Rectal smooth muscle tissue (tissue), 1 donor: ENCODE results near the gene GJC1.

ENCODE experiments used
- H3K27ac ChIP-seq: one replicate; pipeline ENCODE4 v1.7.0; 2013; ENCODE audit warnings: low read depth, low read length, inconsistent platforms
- H3K27me3 ChIP-seq: one replicate; pipeline ENCODE4 v1.7.0; 2013; ENCODE audit warnings: low read length; ENCODE audit not compliant: control insufficient read depth, insufficient read depth
- H3K36me3 ChIP-seq: one replicate; pipeline ENCODE4 v1.7.0; 2013; ENCODE audit warnings: low read length; ENCODE audit not compliant: control insufficient read depth, insufficient read depth
- H3K4me1 ChIP-seq: one replicate; pipeline ENCODE4 v1.7.0; 2013; ENCODE audit warnings: low read length; ENCODE audit not compliant: control insufficient read depth, insufficient read depth
- H3K4me3 ChIP-seq: one replicate; pipeline ENCODE4 v1.7.0; 2013; ENCODE audit warnings: low read length
- H3K9ac ChIP-seq: one replicate; pipeline ENCODE4 v1.7.0; 2013; ENCODE audit warnings: low read length

The GJC1 gene

DNA sequence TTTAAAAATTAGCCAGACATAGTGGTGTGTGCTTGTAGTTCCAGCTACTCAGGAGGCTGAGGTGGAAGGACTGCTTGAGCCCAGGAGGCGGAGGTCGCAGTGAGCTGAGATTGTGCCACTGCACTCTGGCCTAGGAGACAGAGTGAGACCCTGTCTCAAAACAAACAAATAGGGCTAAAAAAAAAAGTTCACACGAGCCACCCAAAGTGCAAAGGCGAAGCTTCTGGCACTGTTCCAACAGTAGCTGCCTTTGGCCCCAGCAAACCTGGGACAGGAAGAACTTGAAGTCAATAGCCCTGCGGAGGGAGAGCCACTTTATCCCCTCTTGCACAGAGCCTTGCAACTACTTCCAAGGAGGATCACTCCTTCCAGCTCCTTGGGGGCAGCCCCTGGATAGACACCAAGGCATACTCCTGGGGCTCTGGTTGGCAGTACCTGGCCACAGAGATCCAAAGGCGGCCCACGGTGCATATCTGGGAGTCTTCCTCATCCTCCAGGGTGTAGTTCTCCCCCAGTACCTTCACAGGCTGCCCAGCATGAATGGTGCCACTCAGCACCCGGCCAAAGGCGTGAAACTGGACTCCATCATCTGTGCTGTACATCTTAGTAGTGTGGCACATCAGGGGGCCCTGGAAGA lies 32.3 kb upstream of the GJC1 start:
- no peak overlapping the region for H3K27ac ChIP-seq
- peaks cover 38% of the 10 kb centered on the region for H3K36me3 ChIP-seq
- H3K4me3 ChIP-seq, result no peak overlapping the region
- H3K9ac ChIP-seq, result no peak overlapping the region
- peaks cover 17% of the 10 kb centered on the region for H3K4me1 ChIP-seq
- no peaks in the 10 kb centered on the region for H3K27me3 ChIP-seq

GRCh38 chr17:44859701-44860100 lies 29.6 kb upstream of the GJC1 start:
- Histone ChIP-seq H3K27me3 (no peaks in the 10 kb centered on the region), H3K4me3 (no peak overlapping the region), H3K9ac (no peak overlapping the region), H3K4me1 (peaks cover 8% of the 10 kb centered on the region), H3K27ac (no peak overlapping the region), H3K36me3 (peaks cover 46% of the 10 kb centered on the region)

- H3K36me3 ChIP-seq, result peaks cover 42% of the 10 kb centered on the region
- no peaks in the 10 kb centered on the region for H3K4me1 ChIP-seq
- H3K9ac ChIP-seq, result no peak overlapping the region
- H3K27ac ChIP-seq, result no peak overlapping the region
- H3K4me3 ChIP-seq, result no peak overlapping the region
- H3K27me3 ChIP-seq, result no peaks in the 10 kb centered on the region
Observed at GRCh38 chr17:44854192-44854591, 24.1 kb upstream of the GJC1 start.

GRCh38 chr17:44850612-44851011 lies 20.5 kb upstream of the GJC1 start:
- H3K36me3 ChIP-seq, result peaks cover 33% of the 10 kb centered on the region
- no peaks in the 10 kb centered on the region for H3K27me3 ChIP-seq
- H3K27ac ChIP-seq, result no peak overlapping the region

DNA sequence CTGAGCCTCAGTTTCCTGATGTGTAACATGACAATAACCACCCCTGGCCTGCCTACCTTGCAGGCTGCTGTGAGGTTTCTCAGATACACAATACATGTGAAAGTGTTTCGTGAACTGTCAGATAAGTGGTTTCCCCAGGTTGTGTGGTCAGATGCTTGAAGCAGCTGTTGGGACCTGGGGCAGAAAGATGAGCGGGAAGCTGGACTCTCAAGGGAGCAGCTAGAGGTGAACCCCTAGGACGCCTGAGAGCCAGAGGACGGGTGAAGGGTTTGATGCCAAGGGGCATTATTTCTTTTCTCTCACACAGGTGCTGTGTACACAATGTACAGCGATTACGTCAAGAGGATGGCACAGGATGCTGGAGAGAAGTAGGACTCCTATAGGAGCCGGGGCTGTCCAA lies 19.9 kb upstream of the GJC1 start:
- H3K27ac ChIP-seq, result no peak overlapping the region
- H3K4me3 ChIP-seq, result no peak overlapping the region
- no peaks in the 10 kb centered on the region for H3K4me1 ChIP-seq
- no peak overlapping the region for H3K9ac ChIP-seq
- peaks cover 31% of the 10 kb centered on the region for H3K36me3 ChIP-seq
- H3K27me3 ChIP-seq, result no peaks in the 10 kb centered on the region

More at GRCh38 chr17:44850612-44851011, 20.5 kb upstream of the GJC1 start:
- Histone ChIP-seq H3K4me1 (no peaks in the 10 kb centered on the region), H3K4me3 (no peak overlapping the region), H3K9ac (no peak overlapping the region)

DNA sequence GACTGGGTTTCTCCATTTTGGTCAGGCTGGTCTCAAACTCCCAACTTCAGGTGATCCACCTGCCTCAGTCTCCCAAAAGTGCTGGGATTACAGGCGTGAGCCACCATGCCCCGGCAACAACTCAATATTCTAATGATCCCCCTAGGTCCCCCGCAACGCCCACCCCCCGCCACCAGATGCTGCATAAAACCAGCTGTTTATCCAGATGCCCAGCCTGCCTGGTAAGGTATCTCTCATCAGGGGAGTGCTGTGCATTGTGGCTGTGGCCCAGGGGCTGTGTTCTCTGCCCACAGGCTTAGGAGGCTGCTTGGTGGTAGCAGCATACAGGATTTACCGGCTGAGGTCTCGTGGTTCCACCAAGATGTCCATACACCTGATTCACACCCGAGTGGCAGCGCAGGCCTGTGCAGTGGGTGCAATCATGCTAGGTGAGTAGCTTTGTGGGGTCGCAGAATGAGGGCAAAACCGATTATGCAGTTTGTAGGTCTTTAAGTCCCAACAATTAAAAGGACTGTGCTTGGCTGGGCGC lies 18.9 kb upstream of the GJC1 start:
- peaks cover 21% of the 10 kb centered on the region for H3K36me3 ChIP-seq
- H3K27ac ChIP-seq, result no peak overlapping the region
- H3K4me1 ChIP-seq, result peaks cover 8% of the 10 kb centered on the region
- H3K9ac ChIP-seq, result no peak overlapping the region
- no peaks in the 10 kb centered on the region for H3K27me3 ChIP-seq
- no peak overlapping the region for H3K4me3 ChIP-seq

DNA sequence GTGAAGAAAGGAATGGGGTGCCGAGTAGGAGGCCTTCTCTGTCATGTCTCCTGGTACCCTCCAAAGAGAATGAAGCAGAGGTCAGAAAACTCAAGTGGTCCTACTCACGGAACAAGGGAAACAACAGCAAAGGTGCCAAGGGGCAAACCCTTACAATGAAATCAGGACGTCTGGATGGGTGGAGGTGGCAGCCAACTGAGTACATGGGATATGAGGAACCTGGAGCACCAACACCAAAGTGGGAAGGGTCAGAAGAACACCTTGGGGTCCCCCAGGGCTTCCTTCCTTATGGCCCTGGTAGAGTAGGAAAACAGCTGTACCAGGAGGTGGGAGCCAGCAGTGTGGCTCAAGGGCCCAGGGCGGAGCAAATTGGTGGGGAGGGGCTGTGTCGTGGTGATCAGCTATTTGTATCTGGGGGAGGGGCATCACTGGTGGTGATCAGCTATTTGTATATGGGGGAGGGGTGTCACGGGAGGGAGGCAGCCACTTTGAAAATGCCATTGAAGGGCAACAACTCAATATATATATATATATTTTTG lies 18.2 kb upstream of the GJC1 start:
- no peak overlapping the region for H3K4me3 ChIP-seq
- peaks cover 13% of the 10 kb centered on the region for H3K4me1 ChIP-seq
- H3K27ac ChIP-seq, result no peak overlapping the region

DNA sequence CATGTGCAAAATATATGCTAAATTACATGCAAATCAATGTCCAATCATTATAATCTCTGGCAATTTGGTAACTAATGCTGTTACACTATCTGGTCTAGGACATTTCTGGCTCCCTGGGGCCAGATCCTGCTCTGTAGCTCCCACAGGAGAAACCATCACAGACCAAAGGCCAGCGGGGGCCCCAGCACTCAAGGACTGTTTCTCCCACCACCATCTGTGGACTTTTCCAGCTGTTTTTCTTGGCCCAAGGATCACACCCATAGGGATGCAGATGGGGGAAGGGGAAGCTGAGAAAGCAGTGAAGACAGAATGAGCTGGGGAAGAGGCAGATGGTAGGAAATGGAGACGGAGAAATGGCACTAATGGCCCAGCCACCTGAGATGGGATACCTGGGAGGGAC lies 17.5 kb upstream of the GJC1 start, which contains the start of gene HIGD1B:
HIGD1B (plus strand) TSS at position 298 of the 400 bp plus-strand sequence. CDS start 270 bp downstream, outside the sequence.
- no peak within 1 kb of the TSS for H3K27ac ChIP-seq
- peak within 1 kb of the TSS; percentile 21 for H3K9ac ChIP-seq
- H3K4me3 ChIP-seq, result no peak within 1 kb of the TSS

More for the DNA sequence above, 18.2 kb upstream of the GJC1 start:
- H3K27me3 ChIP-seq, result no peaks in the 10 kb centered on the region
- peaks cover 15% of the 10 kb centered on the region for H3K36me3 ChIP-seq
- H3K9ac ChIP-seq, result peak overlapping the region; percentile 21

DNA sequence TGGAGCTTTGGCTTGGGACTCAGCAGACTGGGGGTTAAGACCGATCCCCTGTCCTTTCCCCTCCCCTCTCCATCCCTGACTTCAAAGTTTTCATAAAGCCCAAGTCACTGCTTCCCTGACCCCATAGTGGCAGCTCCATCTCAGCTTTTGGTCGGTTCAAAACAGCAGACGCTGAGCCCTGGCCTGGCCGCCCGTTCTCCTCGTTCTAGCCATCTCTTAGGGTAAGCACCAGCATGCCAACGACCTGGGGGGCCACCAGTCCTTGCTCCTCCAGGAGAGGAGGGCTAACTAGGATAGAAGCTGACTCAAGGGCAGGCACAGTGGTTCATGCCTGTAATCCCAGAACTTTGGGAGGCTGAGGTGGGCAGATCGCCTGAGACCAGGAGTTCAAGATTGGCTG lies 16.1 kb upstream of the GJC1 start:
- peaks cover 22% of the 10 kb centered on the region for H3K4me1 ChIP-seq
- H3K27ac ChIP-seq, result no peak overlapping the region
- H3K9ac ChIP-seq, result no peak overlapping the region
- peaks cover 6% of the 10 kb centered on the region for H3K36me3 ChIP-seq
- H3K27me3 ChIP-seq, result no peaks in the 10 kb centered on the region
- H3K4me3 ChIP-seq, result no peak overlapping the region

More for the DNA sequence above, 17.5 kb upstream of the GJC1 start, which contains the start of gene HIGD1B:
- H3K36me3 ChIP-seq, result peaks cover 11% of the 10 kb centered on the region
- peaks cover 21% of the 10 kb centered on the region for H3K4me1 ChIP-seq
- H3K27me3 ChIP-seq, result no peaks in the 10 kb centered on the region

- Histone ChIP-seq H3K27ac (peak overlapping the region; percentile 15), H3K9ac (no peak overlapping the region), H3K4me1 (peaks cover 22% of the 10 kb centered on the region), H3K4me3 (no peak overlapping the region), H3K27me3 (no peaks in the 10 kb centered on the region), H3K36me3 (no peaks in the 10 kb centered on the region)
Observed at GRCh38 chr17:44844390-44844830, 14.3 kb upstream of the GJC1 start.

GRCh38 chr17:44842748-44843147 lies 12.7 kb upstream of the GJC1 start:
- peak overlapping the region; percentile 39 for H3K27ac ChIP-seq

GRCh38 chr17:44840936-44841335 lies 10.8 kb upstream of the GJC1 start:
- no peak overlapping the region for H3K9ac ChIP-seq
- H3K4me1 ChIP-seq, result peaks cover 22% of the 10 kb centered on the region
- no peaks in the 10 kb centered on the region for H3K27me3 ChIP-seq
- H3K36me3 ChIP-seq, result no peaks in the 10 kb centered on the region
- H3K4me3 ChIP-seq, result no peak overlapping the region
- H3K27ac ChIP-seq, result no peak overlapping the region

More at GRCh38 chr17:44842748-44843147, 12.7 kb upstream of the GJC1 start:
- Histone ChIP-seq H3K27me3 (no peaks in the 10 kb centered on the region), H3K36me3 (no peaks in the 10 kb centered on the region), H3K4me3 (no peak overlapping the region), H3K4me1 (peaks cover 22% of the 10 kb centered on the region), H3K9ac (no peak overlapping the region)
